ENCODE results near the gene TYW5.

TYW5 gene

DNA sequence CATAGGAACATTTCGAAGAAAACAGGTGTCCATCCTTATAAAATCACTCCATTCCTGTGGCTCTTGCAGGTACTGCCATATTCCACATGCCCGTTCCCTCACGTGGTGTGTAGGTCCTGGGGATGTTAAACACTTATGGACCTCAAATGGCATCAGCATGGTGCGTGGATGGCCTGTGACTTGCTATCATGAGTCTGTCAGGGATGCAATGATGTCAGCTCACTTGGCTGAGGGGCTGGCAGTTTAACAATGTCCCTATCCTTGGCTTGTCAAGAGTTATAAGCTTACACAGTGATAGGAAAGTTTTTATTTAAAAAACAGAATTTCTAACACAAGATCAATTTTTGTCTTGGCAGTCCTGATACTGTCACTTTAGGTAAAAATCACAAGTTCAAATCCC, 28.9 kb upstream of the TYW5 start:
- TF ChIP-seq, protein P1, sequence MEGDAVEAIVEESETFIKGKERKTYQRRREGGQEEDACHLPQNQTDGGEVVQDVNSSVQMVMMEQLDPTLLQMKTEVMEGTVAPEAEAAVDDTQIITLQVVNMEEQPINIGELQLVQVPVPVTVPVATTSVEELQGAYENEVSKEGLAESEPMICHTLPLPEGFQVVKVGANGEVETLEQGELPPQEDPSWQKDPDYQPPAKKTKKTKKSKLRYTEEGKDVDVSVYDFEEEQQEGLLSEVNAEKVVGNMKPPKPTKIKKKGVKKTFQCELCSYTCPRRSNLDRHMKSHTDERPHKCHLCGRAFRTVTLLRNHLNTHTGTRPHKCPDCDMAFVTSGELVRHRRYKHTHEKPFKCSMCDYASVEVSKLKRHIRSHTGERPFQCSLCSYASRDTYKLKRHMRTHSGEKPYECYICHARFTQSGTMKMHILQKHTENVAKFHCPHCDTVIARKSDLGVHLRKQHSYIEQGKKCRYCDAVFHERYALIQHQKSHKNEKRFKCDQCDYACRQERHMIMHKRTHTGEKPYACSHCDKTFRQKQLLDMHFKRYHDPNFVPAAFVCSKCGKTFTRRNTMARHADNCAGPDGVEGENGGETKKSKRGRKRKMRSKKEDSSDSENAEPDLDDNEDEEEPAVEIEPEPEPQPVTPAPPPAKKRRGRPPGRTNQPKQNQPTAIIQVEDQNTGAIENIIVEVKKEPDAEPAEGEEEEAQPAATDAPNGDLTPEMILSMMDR (IDR thresholded peaks at IDR 0.05; ENCODE audit: extremely low read depth, missing control alignments): no peak
- DNase-seq (ENCODE audit: low spot score): no peak

DNA sequence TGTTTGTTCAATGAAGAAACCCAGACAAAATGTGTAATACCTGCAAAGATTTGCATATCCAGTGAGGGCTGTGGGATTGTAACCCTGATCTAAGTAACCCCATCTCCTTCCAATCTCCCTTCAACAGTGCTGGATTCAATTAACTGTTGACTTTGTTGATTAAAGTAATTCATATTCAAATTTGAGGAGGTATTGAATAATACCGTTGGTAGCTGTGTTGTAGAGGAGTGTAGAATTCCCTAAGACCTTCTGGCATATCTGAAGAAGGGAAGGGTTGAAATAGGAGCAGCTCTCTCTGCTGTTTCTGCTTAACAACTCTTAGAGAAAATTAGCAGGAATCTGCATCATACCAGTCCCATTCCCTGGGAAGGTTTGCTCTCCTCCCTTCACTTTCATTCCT, 28.2 kb upstream of the TYW5 start:
- TF ChIP-seq, protein P1 (IDR thresholded peaks at IDR 0.05; ENCODE audit: extremely low read depth, missing control alignments): no peak
- no peak for DNase-seq (ENCODE audit: low spot score)

DNA sequence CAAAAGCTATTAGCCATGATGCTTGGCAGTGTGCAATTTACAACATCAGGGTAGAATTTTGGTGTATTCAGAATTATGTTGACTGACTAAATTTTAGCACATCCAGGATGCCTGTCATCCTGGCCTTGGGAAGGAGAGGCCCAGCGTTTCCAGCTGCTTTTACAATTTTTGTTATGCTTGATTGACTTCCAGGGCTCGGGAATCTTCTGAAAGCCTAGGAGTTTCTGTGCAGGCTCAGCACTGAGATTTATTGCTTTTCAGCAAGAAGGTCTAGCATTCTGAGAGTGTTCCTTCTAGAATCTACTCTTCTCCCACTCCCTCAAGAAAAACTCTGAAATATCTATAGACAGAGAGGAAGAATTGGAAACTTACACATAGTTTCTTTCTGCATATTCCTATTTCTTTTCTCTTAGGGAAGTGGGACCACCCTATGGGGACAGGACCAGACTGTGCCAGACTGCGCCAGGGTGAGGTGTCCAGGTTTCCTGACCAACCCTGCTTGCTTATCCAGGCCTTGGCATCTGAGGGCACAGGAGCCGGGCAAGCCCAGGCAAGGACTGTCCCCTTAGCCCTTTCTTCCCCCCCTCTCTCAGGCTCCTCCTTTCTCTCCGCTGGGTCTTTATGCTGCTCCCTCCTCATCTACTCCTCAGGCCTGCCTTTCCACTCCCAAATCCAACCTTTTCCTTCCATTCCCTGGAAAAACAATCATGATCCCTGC, 27.0 kb upstream of the TYW5 start:
- TF ChIP-seq, protein P1 (IDR thresholded peaks at IDR 0.05; ENCODE audit: extremely low read depth, missing control alignments): no peak

DNA sequence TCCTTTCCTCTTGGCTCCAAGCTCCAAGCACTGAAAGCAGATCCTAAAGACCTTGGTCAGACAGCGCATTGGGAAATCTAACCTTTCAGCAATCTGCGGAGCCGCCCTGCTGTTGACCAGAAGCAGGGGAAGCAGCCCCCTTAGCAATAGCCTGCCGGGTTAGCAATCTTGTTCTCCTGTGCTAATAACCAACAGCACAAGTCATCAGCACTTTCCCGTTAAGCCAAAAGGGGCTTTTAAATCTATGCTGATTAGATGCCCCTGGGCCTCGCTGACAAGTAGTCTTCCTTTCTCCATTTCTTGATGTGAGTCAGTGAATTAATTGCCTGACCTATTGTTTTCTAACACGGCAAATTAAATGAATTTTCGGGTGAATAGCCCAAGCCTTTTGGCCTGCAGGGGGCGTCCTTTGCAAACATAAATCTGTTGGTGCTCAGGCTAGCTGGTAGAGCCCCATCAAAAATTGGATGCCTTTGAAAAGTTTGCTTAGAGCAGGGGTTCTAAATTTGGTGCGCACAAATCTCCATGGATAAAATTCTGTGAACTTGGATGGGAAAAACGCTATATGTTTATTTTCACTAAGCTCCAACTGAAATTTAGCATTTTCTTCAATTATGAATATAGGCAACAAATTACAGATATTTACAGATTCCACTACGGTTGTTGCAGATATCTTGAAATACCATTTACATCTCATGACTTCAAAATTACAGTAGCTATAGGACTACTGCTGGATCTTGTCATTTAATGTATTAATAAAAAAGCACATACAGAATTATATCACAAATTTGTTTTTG, 24.7 kb upstream of the TYW5 start:
- TF ChIP-seq, protein P1 (IDR thresholded peaks at IDR 0.05; ENCODE audit: extremely low read depth, missing control alignments): peak; percentile 77
- DNase-seq (ENCODE audit: low spot score): peak; percentile 48

More for the DNA sequence above, 27.0 kb upstream of the TYW5 start:
- no peak for DNase-seq (ENCODE audit: low spot score)

DNA sequence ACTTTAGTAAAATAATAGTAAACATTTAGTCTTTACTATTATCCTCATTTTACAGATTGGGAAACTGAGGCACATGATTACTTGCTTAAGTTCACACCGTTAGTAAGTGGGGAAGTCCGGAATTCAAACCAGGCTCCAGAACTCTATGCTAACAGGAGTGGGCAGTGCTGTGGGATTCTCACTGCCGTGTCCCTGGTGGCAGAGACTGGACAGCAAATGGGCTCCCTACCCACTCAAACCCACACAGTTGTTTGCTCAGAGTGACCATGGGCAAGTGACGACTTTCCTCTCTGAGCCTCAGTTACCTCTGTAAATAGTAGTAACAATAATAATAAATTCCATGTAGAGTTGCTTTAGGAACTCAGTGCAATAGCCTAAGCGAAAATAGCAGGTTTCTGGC, 24.1 kb upstream of the TYW5 start:
- TF ChIP-seq, protein P1 (IDR thresholded peaks at IDR 0.05; ENCODE audit: extremely low read depth, missing control alignments): no peak
- no peak for DNase-seq (ENCODE audit: low spot score)

DNA sequence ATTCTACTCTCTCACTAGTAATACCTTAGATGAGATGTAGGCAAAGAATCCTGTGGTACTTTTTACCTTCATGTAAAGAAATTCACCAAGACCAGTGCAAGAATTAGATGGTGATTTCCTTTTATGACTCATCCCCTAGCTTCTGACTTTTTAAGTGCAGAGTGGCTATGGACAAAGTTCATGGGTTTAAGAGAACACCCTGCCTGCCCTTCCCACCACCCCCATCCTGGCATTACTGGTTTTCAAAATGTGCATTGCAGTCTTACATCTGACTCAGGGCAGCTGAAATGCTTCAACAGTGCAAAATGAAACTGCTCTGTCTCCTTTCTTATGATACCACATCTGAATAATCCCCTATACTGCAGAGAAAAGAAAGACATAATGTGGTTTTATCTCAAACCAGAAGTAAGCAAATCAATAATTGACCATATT, 22.7 kb upstream of the TYW5 start:
- TF ChIP-seq, protein P1 (IDR thresholded peaks at IDR 0.05; ENCODE audit: extremely low read depth, missing control alignments): no peak
- no peak for DNase-seq (ENCODE audit: low spot score)

DNA sequence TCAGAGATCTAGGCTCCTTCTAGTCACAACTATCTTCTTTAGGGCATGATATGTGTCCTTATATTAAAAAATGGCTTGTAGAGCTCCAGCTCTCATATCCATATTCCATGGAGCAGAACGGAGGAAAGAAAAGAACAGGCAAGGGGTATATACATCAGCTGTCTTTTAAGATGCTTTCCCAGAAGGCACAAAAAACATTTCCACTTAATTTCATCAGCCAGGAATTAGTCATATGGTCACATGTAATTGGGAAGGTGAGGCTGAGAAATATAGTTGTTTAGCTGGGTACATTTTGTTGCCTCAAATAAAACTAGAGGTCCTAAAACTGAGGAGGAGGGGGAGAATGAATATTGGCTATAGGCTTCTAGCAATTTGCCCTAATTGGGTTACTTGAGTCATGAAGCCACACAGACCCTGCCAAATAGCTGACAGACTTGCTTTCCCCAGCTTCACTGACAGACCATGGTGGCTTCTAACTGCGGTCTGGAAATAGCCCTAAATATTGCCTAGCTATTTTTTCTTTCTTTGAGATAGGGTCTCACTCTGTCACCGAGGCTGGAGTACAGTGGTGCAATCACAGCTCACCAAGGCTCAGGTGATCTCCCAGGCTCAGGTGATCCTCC, 20.1 kb upstream of the TYW5 start:
- no peak for DNase-seq (ENCODE audit: low spot score)
- TF ChIP-seq, protein P1 (IDR thresholded peaks at IDR 0.05; ENCODE audit: extremely low read depth, missing control alignments): no peak
